WTC11 (cell line): ENCODE data around the gene ATP6V0D1. TPM values are rescaled to one million over a fixed set of nuclear protein-coding genes. Genes with fewer than 3 reads are reported as not detected.

ENCODE experiments used
- ATAC-seq: fragments of 200-7000 bp; cut with Tn5 transposase; 2 replicates; pipeline ENCODE4 v1.10.0; 2021; ENCODE audit warnings: mild to moderate bottlenecking, moderate library complexity
- CTCF ChIA-PET: fragments of 300-600 bp; sonication (Branson Sonifier 250); formaldehyde crosslinking; loops from one replicate; lab custom pipeline; 2021; ENCODE audit warnings: antibody characterized with exemption; lab: Charles Lee
- POLR2A ChIA-PET: fragments of 350-600 bp; sonication (Branson Sonifier 250); formaldehyde crosslinking; loops from one replicate; lab custom pipeline; 2021; ENCODE audit warnings: antibody characterized with exemption; lab: Charles Lee
- DNase-seq: peaks from one replicate; pipeline ENCODE4 v3.0.0; 2021; ENCODE audit warnings: low spot score
- H3K27ac Mint-ChIP-seq: 2 replicates; pipeline ENCODE4 v1.8.0; 2021; ENCODE audit warnings: mixed read lengths
- H3K27me3 Mint-ChIP-seq: 2 replicates; pipeline ENCODE4 v1.8.0; 2021; ENCODE audit warnings: low read depth, mild to moderate bottlenecking, moderate library complexity, mixed read lengths
- H3K36me3 Mint-ChIP-seq: 2 replicates; pipeline ENCODE4 v1.8.0; 2021; ENCODE audit warnings: mixed read lengths
- H3K4me1 Mint-ChIP-seq: 2 replicates; pipeline ENCODE4 v1.8.0; 2022; ENCODE audit warnings: mixed read lengths
- H3K4me3 Mint-ChIP-seq: 2 replicates; pipeline ENCODE4 v1.8.0; 2021; ENCODE audit warnings: mild to moderate bottlenecking, moderate library complexity, mixed read lengths
- H3K9me3 Mint-ChIP-seq: 2 replicates; pipeline ENCODE4 v1.8.0; 2021; ENCODE audit warnings: mixed read lengths
- AFF4 ChIP-seq: sonication (generic); formaldehyde crosslinking; IDR thresholded peaks from 2 replicates; pipeline ENCODE4 v1.8.1; 2023; ENCODE audit warnings: mild to moderate bottlenecking, missing genetic modification reagents, borderline replicate concordance
- ARID4B ChIP-seq: sonication (generic); formaldehyde crosslinking; IDR thresholded peaks from 2 replicates; pipeline ENCODE4 v1.8.0; 2023; ENCODE audit warnings: missing genetic modification reagents, mild to moderate bottlenecking, borderline replicate concordance
- E2F4 ChIP-seq: sonication (generic); formaldehyde crosslinking; IDR thresholded peaks from 2 replicates; pipeline ENCODE4 v1.8.1; 2022; ENCODE audit warnings: low read depth, mild to moderate bottlenecking, moderate library complexity, missing genetic modification reagents, borderline replicate concordance
- EMX1 ChIP-seq: fragments of 250-450 bp; sonication (Bioruptor Pico); IDR thresholded peaks from 2 replicates; pipeline ENCODE4 v1.8.0; 2021; ENCODE audit warnings: mild to moderate bottlenecking
- IRF2 ChIP-seq: sonication (generic); formaldehyde crosslinking; IDR thresholded peaks from 2 replicates; pipeline ENCODE4 v1.8.0; 2022; ENCODE audit warnings: low read depth, missing genetic modification reagents, borderline replicate concordance
- MYBL2 ChIP-seq: sonication (generic); formaldehyde crosslinking; IDR thresholded peaks from 2 replicates; pipeline ENCODE4 v1.8.1; 2023; ENCODE audit warnings: mild to moderate bottlenecking, moderate library complexity, missing genetic modification reagents
- NFE2L1 ChIP-seq: sonication (generic); formaldehyde crosslinking; IDR thresholded peaks from 2 replicates; pipeline ENCODE4 v1.8.1; 2023; ENCODE audit warnings: missing genetic modification reagents
- NR2C2 ChIP-seq: sonication (generic); formaldehyde crosslinking; IDR thresholded peaks from 2 replicates; pipeline ENCODE4 v1.8.0; 2022; ENCODE audit warnings: mild to moderate bottlenecking, missing genetic modification reagents
- SP1 ChIP-seq: sonication (generic); formaldehyde crosslinking; conservative IDR thresholded peaks from 2 replicates; pipeline ENCODE4 v1.8.1; 2022; ENCODE audit warnings: missing genetic modification reagents
- TCF7 ChIP-seq: sonication (generic); formaldehyde crosslinking; IDR thresholded peaks from 2 replicates; pipeline ENCODE4 v1.8.0; 2022; ENCODE audit warnings: mild to moderate bottlenecking, low read depth, missing genetic modification reagents, moderate library complexity
- ZSCAN18 ChIP-seq: fragments of 250-450 bp; sonication (Bioruptor Pico); IDR thresholded peaks from 2 replicates; pipeline ENCODE4 v2.1.2; 2022; ENCODE audit warnings: mild to moderate bottlenecking, moderate library complexity
- total RNA-seq: library from RNA; stranded (reverse); gene quantifications from 3 replicates; pipeline ENCODE4 v1.2.3, GENCODE V29; 2021
- TF ChIP-seq, protein P1 (sequence below): sonication (generic); formaldehyde crosslinking; IDR thresholded peaks from 2 replicates; pipeline ENCODE4 v1.8.0; 2022; ENCODE audit warnings: mild to moderate bottlenecking, missing genetic modification reagents
- TF ChIP-seq, protein P2 (sequence below): fragments of 250-450 bp; sonication (Bioruptor Pico); conservative IDR thresholded peaks from 2 replicates; pipeline ENCODE4 v1.9.0; 2021; ENCODE audit warnings: mild to moderate bottlenecking

The ATP6V0D1 gene
- total RNA-seq, 1 experiment from 2014 or later, result 44.1 TPM

- H3K4me1 Mint-ChIP-seq, result peaks cover 5% of the 10 kb centered on the region
- no peak for TF ChIP-seq IRF2 (CRISPR knock-in tag)
- TF ChIP-seq, protein P1, sequence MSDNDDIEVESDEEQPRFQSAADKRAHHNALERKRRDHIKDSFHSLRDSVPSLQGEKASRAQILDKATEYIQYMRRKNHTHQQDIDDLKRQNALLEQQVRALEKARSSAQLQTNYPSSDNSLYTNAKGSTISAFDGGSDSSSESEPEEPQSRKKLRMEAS (CRISPR knock-in tag), result no peak
- no peak for TF ChIP-seq NR2C2 (CRISPR knock-in tag)
- TF ChIP-seq, protein P2, sequence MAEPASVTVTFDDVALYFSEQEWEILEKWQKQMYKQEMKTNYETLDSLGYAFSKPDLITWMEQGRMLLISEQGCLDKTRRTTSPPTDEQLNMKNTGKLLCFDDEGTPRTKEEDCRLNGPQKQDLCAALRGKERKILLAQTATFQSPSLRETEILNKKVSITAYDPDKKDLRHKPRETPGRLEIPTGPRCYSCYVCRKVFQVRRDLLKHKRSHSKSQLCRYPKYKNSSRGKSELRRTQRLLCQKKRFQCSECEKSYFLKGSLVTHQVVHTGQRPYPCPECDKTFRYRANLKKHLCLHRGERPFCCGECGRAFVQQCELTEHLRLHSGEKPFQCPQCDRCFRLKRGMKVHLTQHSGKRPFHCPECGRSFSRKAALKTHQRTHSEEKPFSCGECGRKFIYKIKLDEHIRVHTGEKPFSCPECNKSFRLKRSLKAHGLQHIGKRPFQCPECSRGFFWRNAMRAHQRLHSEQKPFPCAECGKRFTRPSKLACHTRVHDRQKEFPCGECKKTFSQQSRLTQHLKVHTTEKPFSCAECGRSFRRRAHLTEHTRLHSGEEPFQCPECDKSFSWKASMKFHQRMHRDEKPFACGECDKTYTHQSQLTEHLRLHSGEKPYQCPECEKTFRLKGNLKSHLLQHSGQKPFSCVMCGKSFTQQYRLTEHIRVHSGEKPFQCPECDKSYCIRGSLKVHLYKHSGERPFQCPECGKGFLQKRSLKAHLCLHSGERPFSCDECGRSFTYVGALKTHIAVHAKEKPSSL (CRISPR knock-in tag), result no peak
- TF ChIP-seq TCF7 (CRISPR knock-in tag), result no peak
- no peak for TF ChIP-seq ZSCAN18
- no peak for TF ChIP-seq E2F4 (CRISPR knock-in tag)
- no peak for TF ChIP-seq MYBL2 (CRISPR knock-in tag)
- no peak for TF ChIP-seq ARID4B
- no peak for TF ChIP-seq SP1 (CRISPR knock-in tag)
- no peak for TF ChIP-seq NFE2L1 (CRISPR knock-in tag)
- TF ChIP-seq EMX1 (CRISPR knock-in tag), result no peak
- TF ChIP-seq AFF4 (CRISPR knock-in tag), result no peak
- H3K9me3 Mint-ChIP-seq, result no peaks in the 10 kb centered on the region
- no peak overlapping the region for H3K4me3 Mint-ChIP-seq
- no peak overlapping the region for H3K27ac Mint-ChIP-seq
- ChIA-PET POLR2A (interaction anchor here (0.5 kb wide), 1 partner anchor 213 kb away, joined by 3 read pairs; no protein-coding TSS in a partner anchor), CTCF (interaction anchor here (2.0 to 3.1 kb wide), 5 partner anchors 8 to 138 kb away, joined by 7 to 48 read pairs (median 22); partner anchors contain the start of genes KCTD19 and LRRC36)
- ATAC-seq (no peak), DNase-seq (no peak)
- no peaks in the 10 kb centered on the region for H3K27me3 Mint-ChIP-seq
- H3K36me3 Mint-ChIP-seq, result no peaks in the 10 kb centered on the region
Observed at GRCh38 chr16:67464565-67464964, 16.4 kb downstream of the ATP6V0D1 start.
